Cardiac muscle cell (in vitro differentiated cells and primary cell): ENCODE data around the gene TCF3. TPM values are rescaled to one million over a fixed set of nuclear protein-coding genes. Genes with fewer than 3 reads are reported as not detected.

Source experiments
- DNase-seq, 2 donors: peaks; one replicate each; pipeline versions ENCODE4 v3.0.0 to v3.0.0-alpha.2; 2010 to 2017; ENCODE audit warnings: low read depth in 1 of 2, low spot score in 1 of 2
- H3K27ac ChIP-seq: fragments of 200-600 bp; sonication (generic); 2 replicates; pipeline ENCODE4 v1.5.1; 2016
- H3K27me3 ChIP-seq: fragments of 200-600 bp; sonication (generic); 2 replicates; pipeline ENCODE4 v1.6.0; 2016; ENCODE audit warnings: control low read depth
- H3K36me3 ChIP-seq: fragments of 200-600 bp; sonication (generic); 2 replicates; pipeline ENCODE4 v1.5.1; 2016; ENCODE audit warnings: control low read depth
- H3K4me1 ChIP-seq: fragments of 200-600 bp; sonication (generic); 2 replicates; pipeline ENCODE4 v1.8.1; 2017; ENCODE audit warnings: low read depth, mild to moderate bottlenecking, mixed run types
- H3K4me3 ChIP-seq: fragments of 200-600 bp; sonication (generic); 2 replicates; pipeline ENCODE4 v1.5.1; 2016; ENCODE audit warnings: mild to moderate bottlenecking
- H3K9me3 ChIP-seq: fragments of 200-600 bp; sonication (generic); 2 replicates; pipeline ENCODE4 v1.5.1; 2017; ENCODE audit warnings: low read depth, mild to moderate bottlenecking, control low read depth
- CTCF ChIP-seq: IDR thresholded peaks from 2 replicates; pipeline ENCODE4 v1.5.1; 2012; ENCODE audit warnings: low read depth, mild to moderate bottlenecking, low read length
- polyA plus RNA-seq: library from polyadenylated mRNA; unstranded; fragments of >200 nt; fragmentation: Nextera tagmentation; extraction: Ambion mirVana; gene quantifications from 2 replicates; pipeline ENCODE4 v1.2.1, GENCODE V29; 2016
- total RNA-seq: library from RNA; depleted of rRNA; stranded (reverse); fragments of >200 nt; gene quantifications from 2 replicates; pipeline ENCODE4 v1.2.3, GENCODE V29; 2016

TCF3 gene
- total and polyA plus RNA-seq, 2 experiments from 2014 or later, result 110 to 281 TPM

GRCh38 chr19:1655131-1655981 lies 2.9 kb upstream of the TCF3 start:
- H3K36me3 ChIP-seq, result no peaks in the 10 kb centered on the region
- no peak for TF ChIP-seq CTCF
- no peaks in the 10 kb centered on the region for H3K9me3 ChIP-seq
- no peak for DNase-seq
- no peaks in the 10 kb centered on the region for H3K4me1 ChIP-seq
- no peak overlapping the region for H3K27ac ChIP-seq
- no peaks in the 10 kb centered on the region for H3K27me3 ChIP-seq
- H3K4me3 ChIP-seq, result no peak overlapping the region

GRCh38 chr19:1654178-1654792 lies 1.9 kb upstream of the TCF3 start:
- no peaks in the 10 kb centered on the region for H3K9me3 ChIP-seq
- no peak overlapping the region for H3K4me3 ChIP-seq
- TF ChIP-seq CTCF, result no peak
- no peak overlapping the region for H3K27ac ChIP-seq
- DNase-seq, result no peak
- no peaks in the 10 kb centered on the region for H3K36me3 ChIP-seq
- no peaks in the 10 kb centered on the region for H3K4me1 ChIP-seq
- H3K27me3 ChIP-seq, result no peaks in the 10 kb centered on the region

GRCh38 chr19:1653300-1653628 lies 849 bp upstream of the TCF3 start:
- H3K27ac ChIP-seq, result no peak overlapping the region
- H3K9me3 ChIP-seq, result no peaks in the 10 kb centered on the region
- H3K27me3 ChIP-seq, result no peaks in the 10 kb centered on the region
- no peak for TF ChIP-seq CTCF
- no peaks in the 10 kb centered on the region for H3K36me3 ChIP-seq
- peak overlapping the region; percentile 21 for H3K4me3 ChIP-seq
- DNase-seq, result no peak
- H3K4me1 ChIP-seq, result no peaks in the 10 kb centered on the region

GRCh38 chr19:1651568-1652291 lies 685 bp downstream of the TCF3 start:
- Histone ChIP-seq H3K36me3 (no peaks in the 10 kb centered on the region), H3K9me3 (no peaks in the 10 kb centered on the region), H3K4me1 (no peaks in the 10 kb centered on the region), H3K4me3 (peak overlapping the region; percentile 100), H3K27ac (peak overlapping the region; percentile 71), H3K27me3 (no peaks in the 10 kb centered on the region)
- peak; percentile 39 to 60 for DNase-seq
- TF ChIP-seq CTCF, result no peak

GRCh38 chr19:1650650-1651567 lies 1.5 kb downstream of the TCF3 start:
- no peak for TF ChIP-seq CTCF
- Histone ChIP-seq H3K9me3 (no peaks in the 10 kb centered on the region), H3K4me3 (peak overlapping the region; percentile 100), H3K4me1 (no peaks in the 10 kb centered on the region), H3K36me3 (no peaks in the 10 kb centered on the region), H3K27me3 (no peaks in the 10 kb centered on the region), H3K27ac (peak overlapping the region; percentile 71)
- peak; percentile 24 to 38 for DNase-seq
